HG02678 (cell line): ENCODE measurements around the gene POMGNT2.

Source experiments
- ATAC-seq: cut with Tn5 transposase; IDR thresholded peaks from one replicate; pipeline ENCODE4 v1.9.1; 2021; ENCODE audit warnings: mild to moderate bottlenecking, moderate library complexity; ENCODE audit not compliant: unreplicated experiment

Gene POMGNT2

DNA sequence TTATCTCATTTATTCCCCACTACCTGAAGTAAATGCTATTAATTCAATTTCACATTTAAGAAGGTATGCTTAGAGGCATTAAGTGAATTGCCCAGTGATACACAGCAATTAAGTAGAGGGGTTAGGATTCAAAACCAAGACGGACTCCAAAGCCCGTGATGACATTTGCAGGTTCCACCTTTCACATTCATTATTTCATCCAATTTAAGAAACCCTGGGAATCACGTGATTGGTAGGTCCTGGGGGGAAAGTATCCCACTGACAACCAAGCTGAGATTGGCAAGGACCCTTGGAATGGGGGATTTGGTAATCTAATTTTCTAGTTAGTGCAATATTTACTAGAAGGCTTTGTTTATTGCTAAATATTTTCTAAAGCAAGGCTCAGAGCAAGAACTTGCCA, 1.8 kb downstream of the POMGNT2 start:
- ATAC-seq: no peak

GRCh38 chr3:43102773-43103480, 3.0 kb downstream of the POMGNT2 start:
- no peak for ATAC-seq

DNA sequence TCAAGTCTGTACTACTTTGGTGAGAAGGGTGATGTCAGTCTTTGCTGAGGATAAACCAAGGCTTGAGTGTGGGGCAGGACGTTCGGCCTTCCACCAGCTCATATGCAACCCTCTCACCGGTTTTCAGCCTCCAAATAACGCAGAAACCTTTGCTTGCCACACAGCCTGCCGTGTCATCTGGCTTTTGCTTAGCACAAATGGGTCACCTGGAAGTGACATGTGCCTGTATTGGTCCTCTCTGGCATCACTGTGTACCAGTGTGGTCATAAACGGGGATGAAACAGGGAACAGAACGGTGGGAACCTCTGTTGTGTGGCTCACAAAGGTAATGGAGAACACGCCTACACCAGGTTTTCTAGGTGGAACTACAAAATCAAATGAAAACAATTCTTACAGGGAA, 7.1 kb downstream of the POMGNT2 start:
- ATAC-seq: no peak

- no peak for ATAC-seq
These were observed 8.3 kb downstream of the POMGNT2 start for GRCh38 chr3:43097400-43098080.

DNA sequence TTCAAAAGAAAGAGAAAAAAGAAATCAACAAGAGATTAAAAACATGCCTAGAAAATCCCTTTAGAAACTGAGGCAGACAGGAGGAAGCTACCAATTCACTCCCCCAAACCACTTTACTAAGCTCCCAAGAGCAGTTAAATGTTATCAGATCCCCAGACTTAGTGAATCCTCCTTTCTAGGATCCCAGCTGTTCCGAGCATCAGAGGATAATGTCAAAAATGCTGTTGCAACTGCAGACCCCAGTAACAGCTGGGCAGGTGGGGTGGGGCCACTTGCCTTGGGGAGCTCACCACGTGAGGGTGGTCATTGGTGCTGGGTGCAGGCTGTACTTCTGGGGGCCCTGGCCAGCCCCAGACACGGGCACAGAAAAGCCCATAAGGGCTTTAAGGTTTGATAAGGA, 9.1 kb downstream of the POMGNT2 start:
- ATAC-seq: no peak

GRCh38 chr3:43095370-43095769, 10.5 kb downstream of the POMGNT2 start:
- ATAC-seq: no peak

DNA sequence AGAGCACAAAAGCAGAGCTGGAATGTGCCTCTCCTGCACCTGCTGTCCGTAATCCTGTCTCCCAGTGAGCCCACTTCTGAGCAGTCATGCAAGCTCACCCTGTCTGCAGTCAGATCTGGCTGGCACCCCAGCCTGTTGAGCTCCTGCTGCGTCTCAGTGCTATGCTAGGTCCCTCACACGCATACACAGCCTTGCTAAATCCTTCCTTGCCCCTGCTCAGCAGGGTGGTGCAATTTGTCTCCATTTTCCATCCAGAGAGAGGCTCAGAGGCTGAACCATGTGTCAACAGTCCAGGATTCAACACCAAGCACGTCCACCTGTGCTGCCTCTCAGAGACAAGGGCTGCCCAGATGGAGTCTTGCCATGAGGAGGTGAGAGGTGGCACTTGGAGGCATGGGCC, 11.0 kb downstream of the POMGNT2 start:
- no peak for ATAC-seq

DNA sequence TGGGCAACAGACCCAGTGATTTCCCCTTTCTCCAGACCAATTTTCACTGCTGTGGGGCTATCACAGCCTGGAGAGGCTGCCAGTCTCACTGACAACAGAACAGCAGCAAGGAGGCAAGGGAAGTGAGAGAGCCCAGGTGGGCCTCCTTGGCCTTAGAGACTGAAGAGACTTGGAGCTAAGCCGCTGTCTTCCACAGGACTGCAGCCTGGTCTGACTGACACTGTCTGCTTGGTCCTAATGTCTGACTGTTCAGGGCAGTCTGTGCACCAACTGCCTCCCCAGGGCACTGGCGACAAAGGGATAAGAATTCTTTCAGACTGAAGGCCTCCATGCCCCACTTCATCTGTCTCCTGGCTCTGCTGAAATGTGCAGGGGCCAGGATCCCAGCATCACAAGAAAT, 11.5 kb downstream of the POMGNT2 start:
- no peak for ATAC-seq

- ATAC-seq: no peak
These were observed 11.9 kb downstream of the POMGNT2 start for GRCh38 chr3:43093974-43094373.

- ATAC-seq: no peak
These were observed 12.9 kb downstream of the POMGNT2 start for GRCh38 chr3:43093006-43093405.

DNA sequence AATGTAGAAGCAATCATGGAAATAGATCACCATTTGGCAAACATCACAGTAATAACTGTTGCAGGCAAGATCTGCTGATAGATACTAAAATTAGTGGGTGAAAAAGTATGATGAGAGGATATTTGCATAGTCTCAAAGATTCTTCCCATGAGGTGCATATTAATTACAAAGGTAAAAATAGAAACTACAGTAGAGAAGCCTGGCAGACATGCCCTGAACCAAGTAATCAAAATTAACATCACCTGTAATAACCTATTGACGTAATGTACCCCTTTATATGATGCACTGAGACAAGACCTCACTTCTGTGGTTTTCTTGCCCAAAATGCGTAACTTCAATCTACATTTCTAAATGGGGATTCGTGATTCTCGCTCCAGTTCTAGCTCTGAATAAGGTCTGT, 14.4 kb downstream of the POMGNT2 start:
- ATAC-seq: no peak

DNA sequence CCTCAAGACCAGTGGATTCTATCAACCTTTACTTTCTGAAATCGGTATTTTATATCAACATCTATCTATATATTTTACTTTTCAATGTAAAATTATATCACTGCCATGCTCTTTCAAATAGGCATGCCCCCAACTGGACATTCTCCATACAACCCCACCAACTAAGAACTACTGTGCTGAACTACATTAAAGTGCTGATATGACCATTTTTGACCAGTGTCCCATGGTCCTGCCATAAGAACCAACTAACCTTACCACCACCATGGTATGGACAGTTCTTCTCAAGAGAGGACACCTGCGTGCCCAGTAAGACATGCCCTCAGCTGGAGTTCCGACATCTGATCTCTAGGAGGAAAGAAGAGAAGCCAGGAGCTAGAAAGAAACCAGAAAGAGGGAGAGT, 15.6 kb downstream of the POMGNT2 start:
- ATAC-seq: no peak

GRCh38 chr3:43089081-43089480, 16.8 kb downstream of the POMGNT2 start:
- ATAC-seq: no peak

DNA sequence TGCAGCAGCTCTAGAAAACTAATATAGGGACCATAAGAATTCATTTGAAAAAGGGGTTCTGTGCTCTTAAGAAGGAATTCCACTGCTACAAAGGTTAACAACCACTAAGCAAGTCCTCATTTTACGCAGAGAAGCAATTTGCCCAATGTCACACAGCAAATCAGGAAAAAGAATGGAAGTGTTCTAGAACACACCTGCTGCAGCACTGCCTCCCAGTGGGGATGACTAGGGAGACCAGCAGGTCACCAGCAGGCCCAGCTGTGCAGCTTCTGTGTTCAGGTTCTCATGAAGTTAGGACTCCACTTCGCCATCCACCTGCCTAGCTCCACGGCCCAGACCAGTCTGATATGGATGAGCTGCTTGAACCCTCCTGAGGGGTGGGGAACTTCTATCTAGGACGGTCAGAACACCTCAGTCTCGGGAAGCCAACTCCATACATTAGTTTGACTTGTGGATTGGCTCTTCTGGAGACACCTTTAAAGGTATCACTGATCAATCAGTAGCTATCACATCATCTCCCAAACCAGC, 18.6 kb downstream of the POMGNT2 start:
- no peak for ATAC-seq

DNA sequence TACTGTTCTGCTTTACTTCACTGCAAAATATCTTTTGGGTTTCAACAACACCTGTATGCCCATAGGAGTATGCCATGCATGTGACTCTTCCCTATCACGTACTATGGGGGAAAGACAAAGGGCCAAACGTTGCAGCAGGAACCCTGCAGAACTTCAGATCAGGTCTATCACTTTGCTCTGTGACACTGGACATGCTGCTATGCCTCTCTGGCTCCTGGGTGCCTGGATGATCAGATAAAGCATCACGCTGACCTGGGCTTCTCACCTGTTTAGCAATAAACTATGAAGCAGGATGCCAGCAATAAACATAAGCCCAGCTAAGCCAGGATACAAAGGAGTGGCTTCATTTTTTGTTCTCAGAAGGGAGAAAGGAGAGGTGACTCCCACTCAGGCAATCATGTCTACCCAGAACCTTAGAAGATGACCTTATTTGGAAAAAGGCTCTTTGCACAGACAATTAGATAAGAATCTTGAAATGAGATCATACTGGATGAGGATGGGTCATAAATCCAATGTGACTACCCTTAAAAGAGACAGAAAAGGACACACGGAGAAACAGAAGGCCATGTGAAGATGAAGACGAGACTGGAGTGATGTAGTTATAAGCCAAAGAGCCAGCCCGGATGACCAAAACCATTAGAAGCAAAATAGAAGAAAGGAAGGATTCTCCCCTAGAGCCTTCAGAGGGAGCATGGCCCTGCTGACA, 19.3 kb downstream of the POMGNT2 start:
- ATAC-seq: no peak

- ATAC-seq: no peak
These were observed 23.4 kb downstream of the POMGNT2 start for GRCh38 chr3:43082457-43082856.

GRCh38 chr3:43081796-43082195, 24.1 kb downstream of the POMGNT2 start:
- ATAC-seq: no peak

DNA sequence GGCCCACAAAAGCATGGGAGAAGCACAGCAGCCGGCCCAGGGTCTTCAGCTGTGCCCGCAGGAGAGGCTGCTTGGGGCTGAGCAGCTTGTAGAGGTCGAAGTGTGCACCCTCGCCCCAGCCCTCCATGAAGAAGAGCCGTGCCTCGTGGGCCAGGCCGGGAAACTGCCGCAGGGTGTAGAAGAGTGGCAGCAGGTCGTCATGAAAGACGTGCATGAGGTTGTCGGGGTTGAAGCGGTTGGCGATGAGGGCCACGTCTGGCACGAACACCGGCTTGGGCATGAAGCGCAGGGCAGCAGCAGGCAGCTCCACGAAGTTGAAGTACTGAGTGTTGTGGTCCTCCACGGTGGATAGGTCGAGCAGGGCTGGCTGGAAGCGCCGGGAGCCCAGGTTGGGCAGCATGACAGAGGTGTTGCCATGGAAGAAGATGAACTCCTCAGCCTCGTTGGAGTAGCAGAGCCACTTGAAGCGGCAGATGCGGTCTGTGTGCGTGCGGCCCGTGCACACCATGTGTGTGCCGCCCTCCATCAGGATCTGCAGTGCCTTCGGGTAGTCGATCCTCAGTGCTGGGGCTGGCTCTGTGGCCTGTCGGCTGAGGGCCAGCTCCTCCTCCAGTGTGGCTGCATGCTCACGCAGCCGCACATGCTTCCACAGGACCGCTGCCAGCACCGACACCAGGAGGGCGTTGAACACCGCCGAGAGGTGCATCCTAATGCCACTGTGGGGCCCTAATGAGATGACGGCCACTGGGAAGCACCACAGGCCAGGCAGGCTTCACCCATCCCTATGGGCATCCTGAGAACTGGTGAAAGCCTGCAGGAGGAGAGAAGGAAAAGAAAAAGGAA, 24.9 kb downstream of the POMGNT2 start:
- no peak for ATAC-seq

DNA sequence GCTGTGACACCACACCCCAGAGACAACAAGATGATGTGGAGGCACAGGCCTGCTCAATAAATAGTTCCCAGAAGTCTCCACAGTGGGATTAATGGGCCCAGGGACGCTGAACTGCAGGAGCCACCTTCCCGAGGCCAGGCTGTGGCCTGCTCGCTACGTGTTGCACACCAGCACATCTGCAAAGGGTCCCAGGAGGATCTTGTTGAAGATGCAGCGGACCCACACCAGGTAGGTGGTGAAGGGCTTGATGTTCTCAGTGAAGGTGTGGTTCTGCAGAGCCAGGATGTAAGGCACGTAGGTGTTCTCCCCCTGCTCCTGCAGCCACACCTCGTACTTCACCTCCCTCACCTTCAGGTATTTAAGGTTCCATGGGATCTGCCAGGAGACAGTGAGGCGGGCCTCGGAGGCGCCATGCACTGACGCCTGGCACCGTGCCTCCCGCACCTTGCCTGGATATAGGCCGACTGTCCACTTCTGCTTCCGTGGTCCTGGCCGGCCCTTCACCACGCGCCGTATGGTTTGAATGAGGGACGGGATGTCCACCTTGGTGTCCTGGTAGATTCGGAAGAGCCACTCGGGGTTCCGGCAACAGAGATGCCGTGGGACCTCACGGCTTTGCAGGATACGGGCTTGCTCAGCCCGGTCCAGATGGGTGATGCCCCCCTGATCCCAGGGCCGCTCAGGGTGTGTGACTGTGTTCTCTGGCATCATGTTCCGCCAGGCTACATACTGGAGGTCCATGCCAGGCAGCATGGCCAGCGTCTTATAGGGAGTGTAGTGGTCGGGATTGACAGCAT, 26.1 kb downstream of the POMGNT2 start:
- no peak for ATAC-seq

GRCh38 chr3:43077707-43078106, 28.2 kb downstream of the POMGNT2 start:
- ATAC-seq: no peak
